ENCODE results near the gene LYST.

DNA sequence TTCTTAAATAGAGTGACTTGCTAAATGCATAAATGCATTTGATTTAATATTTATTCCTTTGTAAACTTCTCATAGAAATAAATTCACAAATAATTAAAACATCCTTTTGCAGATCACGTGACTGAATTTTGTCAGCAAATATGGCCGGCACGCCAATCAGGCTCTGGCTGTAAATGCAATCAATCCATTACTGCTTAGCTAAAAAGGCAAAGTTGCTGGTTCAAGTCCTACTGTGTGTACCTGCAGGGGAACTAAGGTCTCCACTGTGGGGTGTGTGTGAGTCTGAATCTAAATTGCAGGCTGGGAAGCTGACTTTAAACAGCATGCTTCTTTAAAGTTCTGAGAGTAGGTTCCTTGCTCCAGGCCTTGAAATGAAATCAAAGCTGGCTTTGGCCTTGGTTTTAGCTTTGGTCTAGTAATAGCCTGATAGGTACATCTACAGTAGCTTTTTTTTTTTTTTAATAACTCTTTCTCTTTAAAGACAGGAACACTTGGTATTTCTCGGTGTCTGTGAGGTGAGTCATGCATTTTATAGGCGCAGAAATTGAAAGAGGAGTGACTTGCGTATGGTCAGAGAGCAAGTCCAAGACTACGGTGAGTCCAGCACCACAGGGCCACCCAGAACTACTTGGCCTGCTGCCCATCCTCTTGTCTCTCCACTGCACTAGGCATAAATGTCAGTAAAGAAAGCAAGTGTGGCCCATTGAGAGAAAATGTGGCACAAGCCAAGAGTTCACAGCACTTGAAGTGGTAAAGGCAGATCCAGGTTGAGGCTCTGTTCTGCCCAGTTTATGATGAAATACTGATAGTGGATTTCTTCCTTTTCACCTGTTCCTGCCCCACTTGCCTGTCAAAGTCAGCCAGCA, 36.2 kb upstream of the LYST start:
- TF ChIP-seq EZH2 (IDR thresholded peaks at IDR 0.05; ENCODE audit: low read length, unreplicated experiment) (no peak), EZH2phosphoT487 (IDR thresholded peaks at IDR 0.05; ENCODE audit: borderline replicate concordance, low read length) (no peak)
- TF ChIP-seq, protein P1, sequence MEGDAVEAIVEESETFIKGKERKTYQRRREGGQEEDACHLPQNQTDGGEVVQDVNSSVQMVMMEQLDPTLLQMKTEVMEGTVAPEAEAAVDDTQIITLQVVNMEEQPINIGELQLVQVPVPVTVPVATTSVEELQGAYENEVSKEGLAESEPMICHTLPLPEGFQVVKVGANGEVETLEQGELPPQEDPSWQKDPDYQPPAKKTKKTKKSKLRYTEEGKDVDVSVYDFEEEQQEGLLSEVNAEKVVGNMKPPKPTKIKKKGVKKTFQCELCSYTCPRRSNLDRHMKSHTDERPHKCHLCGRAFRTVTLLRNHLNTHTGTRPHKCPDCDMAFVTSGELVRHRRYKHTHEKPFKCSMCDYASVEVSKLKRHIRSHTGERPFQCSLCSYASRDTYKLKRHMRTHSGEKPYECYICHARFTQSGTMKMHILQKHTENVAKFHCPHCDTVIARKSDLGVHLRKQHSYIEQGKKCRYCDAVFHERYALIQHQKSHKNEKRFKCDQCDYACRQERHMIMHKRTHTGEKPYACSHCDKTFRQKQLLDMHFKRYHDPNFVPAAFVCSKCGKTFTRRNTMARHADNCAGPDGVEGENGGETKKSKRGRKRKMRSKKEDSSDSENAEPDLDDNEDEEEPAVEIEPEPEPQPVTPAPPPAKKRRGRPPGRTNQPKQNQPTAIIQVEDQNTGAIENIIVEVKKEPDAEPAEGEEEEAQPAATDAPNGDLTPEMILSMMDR (conservative IDR thresholded peaks at IDR 0.05; ENCODE audit: low read depth, low read length) = no peak
